HepG2 (cell line): ENCODE data around the gene CTIF. TPM values are rescaled to one million over a fixed set of nuclear protein-coding genes. Genes with fewer than 3 reads are reported as not detected.

Experiments used
- ATAC-seq: fragments of 200-7000 bp; cut with Tn5 transposase; 3 replicates; pipeline ENCODE4 v1.9.1; 2020; ENCODE audit warnings: mild to moderate bottlenecking, moderate library complexity
- BruUV-seq: library from RNA; stranded (reverse); fragments of 400-500 nt; replicated peaks from 2 replicates; lab custom pipeline; 2021; lab: Mats Ljungman, UMichigan
- CTCF ChIA-PET: fragments of 300-600 bp; formaldehyde crosslinking; extraction: SDS; loops from one replicate; lab custom pipeline; 2021; ENCODE audit warnings: low total read pairs, inconsistent platforms, low intra/inter-chr PET ratio; lab: Yijun Ruan, JAX
- POLR2A ChIA-PET: fragments of 350-600 bp; sonication (Branson Sonifier 250); formaldehyde crosslinking; loops from one replicate; lab custom pipeline; 2020; ENCODE audit warnings: antibody characterized with exemption, inconsistent platforms; lab: Yijun Ruan, JAX
- DNase-seq: peaks from one replicate; pipeline ENCODE4 v3.0.0-alpha.2; 2015; ENCODE audit warnings: low spot score
- FAIRE-seq: peaks from 3 replicates; lab custom pipeline; 2011; peaks lifted over from hg19 to GRCh38; lab: Jason Lieb, UNC
- H2AFZ ChIP-seq: one replicate; pipeline ENCODE4 v1.6.1; 2011; ENCODE audit warnings: low read length, inconsistent platforms
- H3K27ac ChIP-seq: fragments of 300-600 bp; 3 replicates; pipeline ENCODE4 v1.8.0; 2011; ENCODE audit warnings: mixed run types, mild to moderate bottlenecking, mixed read lengths, low read length, inconsistent platforms; ENCODE audit not compliant: insufficient read depth; ENCODE audit errors: extremely low read length
- H3K27me3 ChIP-seq, 2 experiments: fragments of 200-600 bp in 1 of 2; 2 replicates in 1 of 2; 3 replicates in 1 of 2; pipeline versions ENCODE4 v1.6.0 to v1.8.0; 2011; ENCODE audit warnings: low read length in 2 of 2, mild to moderate bottlenecking in 2 of 2, moderate library complexity in 2 of 2, inconsistent platforms in 1 of 2; ENCODE audit not compliant: insufficient read depth in 2 of 2, control insufficient read depth in 1 of 2
- H3K36me3 ChIP-seq, 2 experiments: fragments of 200-600 bp in 1 of 2; replicated peaks in 1 of 2; 2 replicates in 1 of 2; 3 replicates in 1 of 2; pipeline versions ENCODE4 v1.5.1 to v1.8.0; 2011; ENCODE audit warnings: low read length in 2 of 2, inconsistent platforms in 1 of 2; ENCODE audit not compliant: insufficient read depth in 2 of 2, control insufficient read depth in 1 of 2
- H3K4me1 ChIP-seq: 2 replicates; pipeline ENCODE4 v1.5.1; 2012; ENCODE audit warnings: low read length, inconsistent platforms; ENCODE audit not compliant: insufficient read depth
- H3K4me2 ChIP-seq: 2 replicates; pipeline ENCODE4 v1.6.0; 2011; ENCODE audit warnings: low read depth, low read length, inconsistent platforms
- H3K4me3 ChIP-seq, 3 experiments: fragments of 200-600 bp in 1 of 3; sonication (generic), shearing (Covaris generic) in 1 of 3; replicated peaks in 1 of 3; 2 replicates each; pipeline ENCODE4 v1.5.1; 2011 to 2016; ENCODE audit warnings: low read length in 3 of 3, inconsistent platforms in 2 of 3, low read depth in 2 of 3, mild to moderate bottlenecking in 2 of 3, control low read depth in 1 of 3, mixed read lengths in 1 of 3; ENCODE audit not compliant: insufficient read depth in 1 of 3
- H3K79me2 ChIP-seq: one replicate; pipeline ENCODE4 v1.6.1; 2011; ENCODE audit warnings: low read length, inconsistent platforms; ENCODE audit not compliant: insufficient read depth
- H3K9ac ChIP-seq: 2 replicates; pipeline ENCODE4 v1.6.0; 2011; ENCODE audit warnings: mild to moderate bottlenecking, low read depth, low read length, inconsistent platforms; ENCODE audit not compliant: insufficient read depth
- H3K9me3 ChIP-seq: 2 replicates; pipeline ENCODE4 v1.5.1; 2012; ENCODE audit warnings: mild to moderate bottlenecking, low read length
- H4K20me1 ChIP-seq: 2 replicates; pipeline ENCODE4 v1.6.0; 2011; ENCODE audit warnings: inconsistent platforms, mild to moderate bottlenecking, low read length, moderate library complexity; ENCODE audit not compliant: insufficient read depth
- ARNTL ChIP-seq: sonication (generic); formaldehyde crosslinking; IDR thresholded peaks from 2 replicates; pipeline ENCODE4 v1.4.0; 2020; ENCODE audit warnings: mild to moderate bottlenecking, missing genetic modification reagents
- BCL3 ChIP-seq: sonication (generic); formaldehyde crosslinking; IDR thresholded peaks from 2 replicates; pipeline ENCODE4 v1.5.1; 2020; ENCODE audit warnings: mild to moderate bottlenecking, missing genetic modification reagents, moderate library complexity
- BRCA1 ChIP-seq: sonication (generic); formaldehyde crosslinking; IDR thresholded peaks from 2 replicates; pipeline ENCODE4 v1.4.0; 2020; ENCODE audit warnings: missing genetic modification reagents
- CHD4 ChIP-seq: fragments of 200-600 bp; sonication (generic); IDR thresholded peaks from 2 replicates; pipeline ENCODE4 v1.7.0; 2017; ENCODE audit warnings: mild to moderate bottlenecking, low read length, borderline replicate concordance
- CTCF ChIP-seq: sonication (generic); formaldehyde crosslinking; IDR thresholded peaks from 2 replicates; pipeline ENCODE4 v1.5.0; 2020; ENCODE audit warnings: mild to moderate bottlenecking, missing genetic modification reagents, moderate library complexity
- GATAD1 ChIP-seq: IDR thresholded peaks from 2 replicates; pipeline ENCODE4 v1.6.1; 2016; ENCODE audit warnings: missing genetic modification reagents, missing compliant biosample characterization
- SMC3 ChIP-seq: IDR thresholded peaks from 2 replicates; pipeline ENCODE4 v1.6.1; 2011; ENCODE audit warnings: low read length, improper control_type of control experiment
- SOX13 ChIP-seq, 3 experiments: fragments of 450-650 bp in 1 of 3; sonication (generic) in 1 of 3; formaldehyde crosslinking in 1 of 3; IDR thresholded peaks in 2 of 3; conservative IDR thresholded peaks in 1 of 3; 2 replicates each; pipeline versions ENCODE4 v1.5.0 to v1.6.1; 2016 to 2020; ENCODE audit warnings: antibody characterized with exemption in 1 of 3, mild to moderate bottlenecking in 1 of 3, missing compliant biosample characterization in 1 of 3, missing genetic modification reagents in 1 of 3, moderate library complexity in 1 of 3
- SOX6 ChIP-seq, 2 experiments: fragments of 450-650 bp in 1 of 2; sonication (generic) in 1 of 2; formaldehyde crosslinking in 1 of 2; IDR thresholded peaks; 2 replicates each; pipeline versions ENCODE4 v1.4.0 to v1.6.1; 2017 to 2020; ENCODE audit warnings: antibody characterized with exemption in 1 of 2, mild to moderate bottlenecking in 1 of 2, missing genetic modification reagents in 1 of 2
- TRAFD1 ChIP-seq: sonication (generic); formaldehyde crosslinking; IDR thresholded peaks from 2 replicates; pipeline ENCODE4 v1.5.1; 2020; ENCODE audit warnings: missing genetic modification reagents, mild to moderate bottlenecking, borderline replicate concordance
- ZNF557 ChIP-seq: sonication (generic); formaldehyde crosslinking; IDR thresholded peaks from 2 replicates; pipeline ENCODE4 v1.4.0; 2020; ENCODE audit warnings: missing genetic modification reagents
- ZNF574 ChIP-seq: sonication (generic); formaldehyde crosslinking; IDR thresholded peaks from 2 replicates; pipeline ENCODE4 v1.4.0; 2020; ENCODE audit warnings: missing genetic modification reagents
- ZNF816 ChIP-seq: sonication (generic); formaldehyde crosslinking; IDR thresholded peaks from 2 replicates; pipeline ENCODE4 v1.8.0; 2022; ENCODE audit warnings: missing genetic modification reagents, mild to moderate bottlenecking, borderline replicate concordance
- ZSCAN12 ChIP-seq: sonication (generic); formaldehyde crosslinking; IDR thresholded peaks from 2 replicates; pipeline ENCODE4 v1.9.0; 2021; ENCODE audit warnings: mild to moderate bottlenecking, missing genetic modification reagents
- WGBS: methylation state at CpG from one replicate; pipeline ENCODE4 v1.1.6; 2017; ENCODE audit warnings: low lambda C conversion rate; 5-methylcytosine and 5-hydroxymethylcytosine counted together
- in situ Hi-C: cut with HindIII; loops from 2 replicates; pipeline ENCODE4 v1.10.0; 2017; ENCODE audit warnings: low pct_unique_long_range_greater_than_20kb; ENCODE audit not compliant: extremely low pct_ligation_motif_present
- intact Hi-C: fragments of 100-400 bp; cut with micrococcal nuclease; formaldehyde crosslinking; loops from one replicate; pipeline ENCODE4 v1.10.0; 2022; ENCODE audit not compliant: unreplicated experiment
- polyA plus RNA-seq, 8 experiments: library from polyadenylated mRNA; depleted of rRNA in 3 of 8; stranded (reverse) in 7 of 8; unstranded in 1 of 8; fragments of >200 nt; fragmentation: Illumina TruSeq in 4 of 8; extraction: Trizol in 4 of 8; gene quantifications; 2 replicates each; pipeline versions ENCODE4 v1.2.1 to v1.2.3, GENCODE V29; 2011 to 2016; ENCODE audit warnings: low read depth in 4 of 8, missing spikeins in 1 of 8, mixed read lengths in 1 of 8; ENCODE audit not compliant: insufficient read depth in 1 of 8
- total RNA-seq, 5 experiments: library from RNA; depleted of rRNA; stranded (reverse); fragments of >200 nt; fragmentation: Illumina TruSeq; extraction: Trizol; gene quantifications; 2 replicates each; pipeline ENCODE4 v1.2.3, GENCODE V29; 2016; ENCODE audit warnings: low read depth in 1 of 5

CTIF gene
- total and polyA plus RNA-seq, 2 of the 13 experiments (the other 11 are each of a cell fraction or from before 2014, with no cell fraction given) = 18.2 to 28.0 TPM

GRCh38 chr18:48711651-48712486 lies 173.0 kb downstream of the CTIF start (continued):
- peak; percentile 53 for TF ChIP-seq CTCF (CRISPR knock-in tag)
- peak; percentile 35; the same call in 1 of the 2 replicates for TF ChIP-seq SMC3
- no peak for TF ChIP-seq TRAFD1 (CRISPR knock-in tag)

- CTCF ChIA-PET = no interaction called here
- TF ChIP-seq CHD4 = no peak
- no peak for TF ChIP-seq ARNTL
- no peak for TF ChIP-seq ZNF816 (CRISPR knock-in tag)
- TF ChIP-seq ZNF557 (CRISPR knock-in tag) = no peak
- TF ChIP-seq ZNF574 (CRISPR knock-in tag) = no peak
- no peak for TF ChIP-seq SOX13 (IDR thresholded peaks at IDR 0.05)
- TF ChIP-seq SOX13 (CRISPR knock-in tag; conservative IDR thresholded peaks at IDR 0.05 in 1 of 2, IDR thresholded peaks at IDR 0.05 in 1 of 2) = no peak
- no peak for TF ChIP-seq GATAD1 (CRISPR knock-in tag)
- TF ChIP-seq BRCA1 (CRISPR knock-in tag) = no peak
- TF ChIP-seq BCL3 (CRISPR knock-in tag) = no peak
- TF ChIP-seq SOX6 (IDR thresholded peaks at IDR 0.05) = no peak
- no peak for TF ChIP-seq SOX6 (CRISPR knock-in tag; IDR thresholded peaks at IDR 0.05)
- no peak for TF ChIP-seq ZSCAN12 (CRISPR knock-in tag)
Measured at GRCh38 chr18:48713309-48713708, 174.5 kb downstream of the CTIF start.

More at GRCh38 chr18:48713309-48713708, 174.5 kb downstream of the CTIF start:
- Histone ChIP-seq H3K36me3 (peaks cover 9 to 19% of the 10 kb centered on the region in 2 experiments; a peak in 4 of 5 replicates), H3K4me1 (no peaks in the 10 kb centered on the region), H3K79me2 (no peaks in the 10 kb centered on the region), H2AFZ (no peak overlapping the region), H3K4me3 (no peak overlapping the region), H3K27ac (no peak overlapping the region), H3K9ac (no peak overlapping the region), H4K20me1 (no peaks in the 10 kb centered on the region), H3K4me2 (no peak overlapping the region), H3K9me3 (no peaks in the 10 kb centered on the region), H3K27me3 (no peaks in the 10 kb centered on the region)
- POLR2A ChIA-PET = no interaction called here
- no peak for FAIRE-seq
- no peak for ATAC-seq
- intact Hi-C loops (no loop called here), in situ Hi-C loops (no loop called here)
- no TSS peak for BruUV-seq
- DNase-seq = no peak
- WGBS = 98% methylated on average over 13 of the region's 14 CpGs
